GM21447 (cell line): ENCODE measurements around the gene DTWD2.

Source experiments
- ATAC-seq: cut with Tn5 transposase; IDR thresholded peaks from one replicate; pipeline ENCODE4 v1.9.1; 2021; ENCODE audit not compliant: unreplicated experiment

DTWD2 gene

GRCh38 chr5:118987988-118988865 is at the start of gene DTWD2:
TSS of gene DTWD2 (minus strand) at chr5:118988547. CDS start at chr5:118988511, 36 bp downstream.
- peak; percentile 94 for ATAC-seq

- no peak for ATAC-seq
These were observed 49.3 kb upstream of the DTWD2 start for GRCh38 chr5:119037496-119038215.

GRCh38 chr5:119036101-119036762 is 47.9 kb upstream of the DTWD2 start:
- ATAC-seq: no peak

- no peak for ATAC-seq
These were observed 44.8 kb upstream of the DTWD2 start for GRCh38 chr5:119033135-119033534.

GRCh38 chr5:119032656-119033055 is 44.3 kb upstream of the DTWD2 start:
- peak; percentile 50 for ATAC-seq

GRCh38 chr5:119031905-119032304 is 43.6 kb upstream of the DTWD2 start:
- ATAC-seq: peak; percentile 64

GRCh38 chr5:119031011-119031886 is 42.9 kb upstream of the DTWD2 start:
- peak; percentile 80 for ATAC-seq

GRCh38 chr5:119028575-119028974 is 40.2 kb upstream of the DTWD2 start:
- no peak for ATAC-seq

GRCh38 chr5:119022773-119023172 is 34.4 kb upstream of the DTWD2 start:
- ATAC-seq: no peak

GRCh38 chr5:119022017-119022745 is 33.8 kb upstream of the DTWD2 start:
- ATAC-seq: peak; percentile 64

GRCh38 chr5:119021149-119021732 is 32.9 kb upstream of the DTWD2 start:
- no peak for ATAC-seq

GRCh38 chr5:119019949-119020348 is 31.6 kb upstream of the DTWD2 start:
- ATAC-seq: no peak

GRCh38 chr5:119019501-119019900 is 31.2 kb upstream of the DTWD2 start:
- no peak for ATAC-seq

GRCh38 chr5:119017994-119018393 is 29.6 kb upstream of the DTWD2 start:
- no peak for ATAC-seq

GRCh38 chr5:119016125-119016774 is 27.9 kb upstream of the DTWD2 start:
- ATAC-seq: peak; percentile 77

- ATAC-seq: no peak
These were observed 22.8 kb upstream of the DTWD2 start for GRCh38 chr5:119011186-119011585.

- no peak for ATAC-seq
These were observed 21.9 kb upstream of the DTWD2 start for GRCh38 chr5:119010206-119010605.

GRCh38 chr5:119009131-119009530 is 20.8 kb upstream of the DTWD2 start:
- no peak for ATAC-seq

- ATAC-seq: no peak
These were observed 11.3 kb upstream of the DTWD2 start for GRCh38 chr5:118999696-119000095.
